ENCODE measurements around the gene NABP1.

The NABP1 gene

GRCh38 chr2:191677646-191678436, at the start of gene NABP1:
Gene NABP1, plus strand, starts transcription at chr2:191678136. Its CDS starts 479 bp downstream, at chr2:191678615.
- Histone ChIP-seq H3K4me1 (ENCODE audit: control insufficient read depth, insufficient read depth, low read length) (peaks cover 3% of the 10 kb centered on the region), H3K27ac (ENCODE audit: low read length) (peak within 1 kb of the TSS; percentile 95), H3K9me3 (ENCODE audit: control insufficient read depth in 2 of 2, low read length in 2 of 2) (no peaks in the 10 kb centered on the region), H3K36me3 (ENCODE audit: control insufficient read depth in 2 of 2, insufficient read depth in 2 of 2, low read length in 2 of 2) (no peaks in the 10 kb centered on the region), H3K27me3 (ENCODE audit: control insufficient read depth in 1 of 2, insufficient read depth in 2 of 2, low read length in 2 of 2) (no peaks in the 10 kb centered on the region), H3K4me3 (ENCODE audit: low read length in 2 of 2) (peak within 1 kb of the TSS; percentile 82 to 86), H3K9ac (ENCODE audit: low read length in 2 of 2) (peak within 1 kb of the TSS; percentile 85 to 96)

- Histone ChIP-seq H3K36me3 (ENCODE audit: control insufficient read depth in 2 of 2, insufficient read depth in 2 of 2, low read length in 2 of 2) (no peaks in the 10 kb centered on the region), H3K4me1 (ENCODE audit: control insufficient read depth, insufficient read depth, low read length) (no peaks in the 10 kb centered on the region), H3K4me3 (ENCODE audit: low read length in 2 of 2) (no peak overlapping the region), H3K27me3 (ENCODE audit: control insufficient read depth in 1 of 2, insufficient read depth in 2 of 2, low read length in 2 of 2) (no peaks in the 10 kb centered on the region), H3K9me3 (ENCODE audit: control insufficient read depth in 2 of 2, low read length in 2 of 2) (no peaks in the 10 kb centered on the region), H3K27ac (ENCODE audit: low read length) (no peak overlapping the region), H3K9ac (ENCODE audit: low read length in 2 of 2) (no peak overlapping the region)
Observed at GRCh38 chr2:191629001-191629453, 48.9 kb upstream of the NABP1 start.

- no peaks in the 10 kb centered on the region for H3K4me1 ChIP-seq (ENCODE audit: control insufficient read depth, insufficient read depth, low read length)
- H3K9ac ChIP-seq (ENCODE audit: low read length in 2 of 2): no peak overlapping the region
- no peaks in the 10 kb centered on the region for H3K9me3 ChIP-seq (ENCODE audit: control insufficient read depth in 2 of 2, low read length in 2 of 2)
- H3K27me3 ChIP-seq (ENCODE audit: control insufficient read depth in 1 of 2, insufficient read depth in 2 of 2, low read length in 2 of 2): no peaks in the 10 kb centered on the region
- no peak overlapping the region for H3K4me3 ChIP-seq (ENCODE audit: low read length in 2 of 2)
- no peak overlapping the region for H3K27ac ChIP-seq (ENCODE audit: low read length)
- no peaks in the 10 kb centered on the region for H3K36me3 ChIP-seq (ENCODE audit: control insufficient read depth in 2 of 2, insufficient read depth in 2 of 2, low read length in 2 of 2)
Observed at GRCh38 chr2:191629976-191630712, 47.8 kb upstream of the NABP1 start.

- H3K4me3 ChIP-seq (ENCODE audit: low read length in 2 of 2): no peak overlapping the region
- no peak overlapping the region for H3K9ac ChIP-seq (ENCODE audit: low read length in 2 of 2)
- no peaks in the 10 kb centered on the region for H3K36me3 ChIP-seq (ENCODE audit: control insufficient read depth in 2 of 2, insufficient read depth in 2 of 2, low read length in 2 of 2)
- H3K27ac ChIP-seq (ENCODE audit: low read length): no peak overlapping the region
- H3K27me3 ChIP-seq (ENCODE audit: control insufficient read depth in 1 of 2, insufficient read depth in 2 of 2, low read length in 2 of 2): no peaks in the 10 kb centered on the region
- H3K4me1 ChIP-seq (ENCODE audit: control insufficient read depth, insufficient read depth, low read length): no peaks in the 10 kb centered on the region
- H3K9me3 ChIP-seq (ENCODE audit: control insufficient read depth in 2 of 2, low read length in 2 of 2): no peaks in the 10 kb centered on the region
Observed at GRCh38 chr2:191631754-191632153, 46.2 kb upstream of the NABP1 start.

GRCh38 chr2:191632426-191632825, 45.5 kb upstream of the NABP1 start:
- Histone ChIP-seq H3K4me1 (ENCODE audit: control insufficient read depth, insufficient read depth, low read length) (no peaks in the 10 kb centered on the region), H3K4me3 (ENCODE audit: low read length in 2 of 2) (no peak overlapping the region), H3K36me3 (ENCODE audit: control insufficient read depth in 2 of 2, insufficient read depth in 2 of 2, low read length in 2 of 2) (no peaks in the 10 kb centered on the region), H3K27ac (ENCODE audit: low read length) (no peak overlapping the region), H3K27me3 (ENCODE audit: control insufficient read depth in 1 of 2, insufficient read depth in 2 of 2, low read length in 2 of 2) (no peaks in the 10 kb centered on the region), H3K9me3 (ENCODE audit: control insufficient read depth in 2 of 2, low read length in 2 of 2) (no peaks in the 10 kb centered on the region), H3K9ac (ENCODE audit: low read length in 2 of 2) (no peak overlapping the region)

- H3K4me1 ChIP-seq (ENCODE audit: control insufficient read depth, insufficient read depth, low read length): no peaks in the 10 kb centered on the region
- H3K27ac ChIP-seq (ENCODE audit: low read length): no peak overlapping the region
- no peak overlapping the region for H3K9ac ChIP-seq (ENCODE audit: low read length in 2 of 2)
- no peak overlapping the region for H3K4me3 ChIP-seq (ENCODE audit: low read length in 2 of 2)
- no peaks in the 10 kb centered on the region for H3K9me3 ChIP-seq (ENCODE audit: control insufficient read depth in 2 of 2, low read length in 2 of 2)
- no peaks in the 10 kb centered on the region for H3K36me3 ChIP-seq (ENCODE audit: control insufficient read depth in 2 of 2, insufficient read depth in 2 of 2, low read length in 2 of 2)
- no peaks in the 10 kb centered on the region for H3K27me3 ChIP-seq (ENCODE audit: control insufficient read depth in 1 of 2, insufficient read depth in 2 of 2, low read length in 2 of 2)
Observed at GRCh38 chr2:191634791-191635190, 43.1 kb upstream of the NABP1 start.

- H3K27me3 ChIP-seq (ENCODE audit: control insufficient read depth in 1 of 2, insufficient read depth in 2 of 2, low read length in 2 of 2): no peaks in the 10 kb centered on the region
- H3K9me3 ChIP-seq (ENCODE audit: control insufficient read depth in 2 of 2, low read length in 2 of 2): no peaks in the 10 kb centered on the region
- H3K9ac ChIP-seq (ENCODE audit: low read length in 2 of 2): no peak overlapping the region
- no peak overlapping the region for H3K27ac ChIP-seq (ENCODE audit: low read length)
- no peaks in the 10 kb centered on the region for H3K4me1 ChIP-seq (ENCODE audit: control insufficient read depth, insufficient read depth, low read length)
- H3K36me3 ChIP-seq (ENCODE audit: control insufficient read depth in 2 of 2, insufficient read depth in 2 of 2, low read length in 2 of 2): no peaks in the 10 kb centered on the region
- H3K4me3 ChIP-seq (ENCODE audit: low read length in 2 of 2): no peak overlapping the region
Observed at GRCh38 chr2:191635333-191636234, 42.4 kb upstream of the NABP1 start.

GRCh38 chr2:191636235-191636543, 41.7 kb upstream of the NABP1 start:
- no peaks in the 10 kb centered on the region for H3K27me3 ChIP-seq (ENCODE audit: control insufficient read depth in 1 of 2, insufficient read depth in 2 of 2, low read length in 2 of 2)
- no peak overlapping the region for H3K9ac ChIP-seq (ENCODE audit: low read length in 2 of 2)
- H3K36me3 ChIP-seq (ENCODE audit: control insufficient read depth in 2 of 2, insufficient read depth in 2 of 2, low read length in 2 of 2): no peaks in the 10 kb centered on the region
- no peaks in the 10 kb centered on the region for H3K4me1 ChIP-seq (ENCODE audit: control insufficient read depth, insufficient read depth, low read length)
- no peak overlapping the region for H3K4me3 ChIP-seq (ENCODE audit: low read length in 2 of 2)
- no peak overlapping the region for H3K27ac ChIP-seq (ENCODE audit: low read length)
- H3K9me3 ChIP-seq (ENCODE audit: control insufficient read depth in 2 of 2, low read length in 2 of 2): no peaks in the 10 kb centered on the region

GRCh38 chr2:191636586-191636985, 41.4 kb upstream of the NABP1 start:
- H3K4me3 ChIP-seq (ENCODE audit: low read length in 2 of 2): no peak overlapping the region
- H3K4me1 ChIP-seq (ENCODE audit: control insufficient read depth, insufficient read depth, low read length): no peaks in the 10 kb centered on the region
- no peaks in the 10 kb centered on the region for H3K36me3 ChIP-seq (ENCODE audit: control insufficient read depth in 2 of 2, insufficient read depth in 2 of 2, low read length in 2 of 2)
- no peak overlapping the region for H3K9ac ChIP-seq (ENCODE audit: low read length in 2 of 2)
- H3K9me3 ChIP-seq (ENCODE audit: control insufficient read depth in 2 of 2, low read length in 2 of 2): no peaks in the 10 kb centered on the region
- no peak overlapping the region for H3K27ac ChIP-seq (ENCODE audit: low read length)
- no peaks in the 10 kb centered on the region for H3K27me3 ChIP-seq (ENCODE audit: control insufficient read depth in 1 of 2, insufficient read depth in 2 of 2, low read length in 2 of 2)

- H3K27me3 ChIP-seq (ENCODE audit: control insufficient read depth in 1 of 2, insufficient read depth in 2 of 2, low read length in 2 of 2): no peaks in the 10 kb centered on the region
- no peaks in the 10 kb centered on the region for H3K36me3 ChIP-seq (ENCODE audit: control insufficient read depth in 2 of 2, insufficient read depth in 2 of 2, low read length in 2 of 2)
- H3K4me1 ChIP-seq (ENCODE audit: control insufficient read depth, insufficient read depth, low read length): no peaks in the 10 kb centered on the region
- H3K4me3 ChIP-seq (ENCODE audit: low read length in 2 of 2): no peak overlapping the region
- no peaks in the 10 kb centered on the region for H3K9me3 ChIP-seq (ENCODE audit: control insufficient read depth in 2 of 2, low read length in 2 of 2)
- H3K9ac ChIP-seq (ENCODE audit: low read length in 2 of 2): no peak overlapping the region
- H3K27ac ChIP-seq (ENCODE audit: low read length): no peak overlapping the region
Observed at GRCh38 chr2:191637182-191638078, 40.5 kb upstream of the NABP1 start.
